UCSD-AML1 (cell line): ENCODE measurements around the gene PLPPR1.

Source experiments
- DNase-seq: peaks from one replicate; lab custom pipeline; 2025; ENCODE audit not compliant: unreplicated experiment; lab: John Stamatoyannopoulos, UW

Gene PLPPR1

DNA sequence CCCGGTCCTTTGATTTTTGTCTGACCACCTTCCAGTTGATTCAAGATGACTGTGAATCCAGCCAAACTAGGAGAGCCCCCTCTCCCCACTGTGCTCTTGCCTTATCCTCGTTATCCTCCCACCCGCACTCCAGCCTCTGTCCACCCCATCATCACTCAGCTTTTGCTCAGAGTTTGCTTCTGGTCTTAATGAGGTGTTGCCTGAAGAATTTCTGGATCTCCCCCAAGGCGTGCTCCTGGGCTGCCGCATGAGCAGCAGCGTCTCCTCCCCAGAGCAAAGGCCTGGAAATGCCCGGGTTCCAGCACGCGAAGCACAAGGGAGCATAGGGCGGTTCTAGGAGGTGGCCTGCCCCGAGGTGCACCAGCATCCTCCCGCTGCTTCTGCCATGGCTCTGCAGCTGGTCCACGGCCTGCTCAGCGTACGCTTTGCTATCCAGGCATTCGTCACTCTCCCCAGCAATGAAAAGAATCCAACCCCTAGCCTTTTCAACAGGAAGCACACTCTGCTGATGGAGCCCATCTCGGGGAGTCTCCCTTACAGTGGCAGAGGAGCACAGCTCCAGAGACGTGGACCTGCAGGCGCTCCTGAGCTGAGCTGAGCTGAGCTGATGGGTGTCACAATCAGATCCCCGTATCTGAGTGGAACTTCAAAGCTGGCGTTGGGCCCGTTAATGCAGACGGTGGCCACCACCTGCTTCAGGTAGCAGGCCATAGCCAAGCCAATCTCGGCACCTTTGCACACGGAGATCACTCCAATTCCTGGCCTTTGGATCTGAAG is 305.6 kb downstream of the PLPPR1 start:
- DNase-seq = no peak

GRCh38 chr9:101336091-101336490 is 307.6 kb downstream of the PLPPR1 start:
- no peak for DNase-seq

DNA sequence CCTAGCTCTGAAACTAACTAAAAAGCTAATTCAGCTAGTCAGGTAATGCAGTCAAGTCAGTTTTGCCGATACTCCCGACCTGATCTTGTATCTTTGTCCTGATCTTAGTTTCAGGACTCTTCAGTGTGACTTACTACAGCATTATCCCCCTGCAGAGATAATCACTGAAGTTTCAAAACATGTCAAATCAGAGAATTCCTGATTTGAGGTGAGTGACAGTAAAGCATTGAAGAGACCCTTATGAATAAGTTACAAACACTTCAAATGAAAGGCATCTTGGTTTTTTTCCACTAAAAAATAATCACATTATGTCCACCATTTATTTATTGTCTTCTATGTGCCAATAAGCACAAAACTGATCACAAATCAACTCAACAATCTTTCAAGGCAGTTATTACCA is 308.7 kb downstream of the PLPPR1 start:
- DNase-seq = no peak

DNA sequence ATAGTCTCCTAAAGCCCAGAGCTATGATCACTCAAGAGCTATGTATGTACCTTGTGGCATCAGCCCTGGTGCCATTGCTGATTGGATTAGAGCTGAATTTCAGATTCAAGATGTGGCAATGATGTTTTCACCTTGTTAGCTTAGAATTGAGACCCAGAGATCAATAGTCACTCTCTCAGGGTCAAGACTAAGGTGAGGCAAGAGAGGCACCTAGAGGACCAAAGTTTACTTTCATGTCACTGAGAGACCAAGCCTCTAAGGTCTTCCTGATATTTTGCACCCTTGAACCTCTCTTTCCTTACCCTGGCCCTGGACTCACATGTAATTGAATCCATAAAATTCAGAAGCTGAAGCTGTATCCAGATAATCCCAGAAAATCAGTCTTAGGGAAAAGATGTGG is 313.4 kb downstream of the PLPPR1 start:
- no peak for DNase-seq

GRCh38 chr9:101342595-101342994 is 314.1 kb downstream of the PLPPR1 start:
- DNase-seq = no peak

- no peak for DNase-seq
Observed at GRCh38 chr9:101350285-101350684, 321.8 kb downstream of the PLPPR1 start.

GRCh38 chr9:101352892-101353463 is 324.5 kb downstream of the PLPPR1 start:
- no peak for DNase-seq

GRCh38 chr9:101353683-101354082 is 325.2 kb downstream of the PLPPR1 start:
- no peak for DNase-seq

DNA sequence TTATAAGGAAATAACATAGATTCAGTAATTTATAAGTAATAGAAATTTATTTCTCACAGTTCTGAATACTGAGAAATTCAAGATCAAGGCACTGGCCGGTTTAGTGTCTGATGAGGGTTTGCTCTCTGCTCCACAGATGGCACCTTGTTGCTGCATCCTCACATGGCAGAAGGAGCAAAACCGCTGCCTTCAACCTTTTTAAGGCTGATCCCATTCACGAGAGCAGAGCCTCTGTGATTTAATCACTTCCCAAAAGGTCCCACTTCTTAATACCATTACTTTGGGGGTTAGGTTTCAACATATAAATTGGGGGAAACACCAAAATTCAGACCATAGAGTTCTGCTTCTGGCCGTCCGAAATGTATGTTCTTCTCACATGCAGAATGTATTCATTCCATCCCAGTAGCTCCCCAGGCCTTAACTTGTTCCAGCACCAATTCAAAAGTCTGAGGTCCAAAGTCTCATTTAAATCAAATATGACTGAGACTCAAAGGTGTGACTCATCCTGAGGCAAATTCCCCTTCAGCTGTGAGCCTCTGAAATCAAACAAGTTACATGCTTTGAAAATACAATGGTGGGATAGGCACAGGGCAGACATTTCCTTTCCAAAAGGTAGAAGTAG is 325.7 kb downstream of the PLPPR1 start:
- no peak for DNase-seq

DNA sequence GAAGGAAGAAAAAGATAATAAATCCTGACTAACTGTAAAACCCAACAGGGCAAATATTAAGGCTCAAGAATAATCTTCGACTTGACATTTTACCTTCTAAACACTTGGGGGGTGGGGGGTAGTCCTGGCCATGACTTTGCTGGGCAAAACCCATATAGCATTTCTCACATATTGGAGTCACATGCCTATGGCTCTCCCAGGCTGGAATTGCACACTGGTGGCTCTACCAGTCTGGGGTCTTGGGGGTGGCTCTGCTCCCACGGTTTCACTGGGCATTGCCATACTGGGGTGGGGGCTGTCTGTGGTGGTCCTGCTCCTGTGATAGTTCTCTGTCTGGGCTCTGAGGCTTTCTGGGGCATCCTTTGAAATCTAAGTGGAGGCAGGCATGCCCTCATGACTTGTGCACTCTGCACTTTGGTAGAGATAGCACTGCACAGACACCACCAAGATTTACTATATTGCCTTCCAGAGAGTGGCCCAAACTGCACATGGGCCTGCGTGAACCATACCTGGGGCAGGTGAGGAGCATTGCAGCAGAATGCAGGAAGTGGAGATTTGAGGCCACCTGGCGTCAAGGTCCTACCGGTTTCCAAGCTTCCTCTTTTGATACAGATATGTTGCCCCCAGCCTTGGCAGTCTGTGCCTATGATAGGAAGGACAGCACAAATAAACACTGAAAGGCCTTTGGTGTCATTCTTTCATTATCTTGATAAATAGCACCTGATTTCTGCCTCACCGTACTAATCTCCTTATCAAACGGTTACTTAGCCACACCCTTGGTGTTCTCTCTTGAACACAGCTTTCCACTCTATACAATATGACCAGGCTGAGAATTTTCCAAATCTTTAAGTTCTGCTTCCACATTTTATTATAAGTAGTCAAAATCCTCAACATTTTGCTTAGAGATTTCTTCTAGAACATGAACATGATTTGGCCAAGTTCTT is 326.5 kb downstream of the PLPPR1 start:
- DNase-seq = no peak

DNA sequence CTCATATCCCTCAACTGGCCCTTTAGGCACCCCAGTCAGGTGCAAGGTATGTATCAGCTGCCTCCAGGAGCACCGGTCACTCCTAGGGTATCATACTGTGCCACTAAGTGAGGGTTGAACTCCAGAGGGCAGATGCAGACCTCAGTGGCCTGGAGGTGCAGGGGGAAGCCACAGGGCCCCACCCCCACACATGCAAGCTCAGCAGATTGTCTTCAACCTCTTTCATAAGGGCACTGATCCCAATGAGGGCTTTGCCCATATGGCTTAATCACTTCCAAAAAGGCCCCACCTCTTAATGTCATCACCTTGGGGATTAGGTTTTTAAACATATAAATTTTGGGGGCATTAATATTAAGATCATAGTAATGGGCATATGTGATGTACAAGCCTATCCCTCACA is 328.1 kb downstream of the PLPPR1 start:
- DNase-seq = no peak

DNA sequence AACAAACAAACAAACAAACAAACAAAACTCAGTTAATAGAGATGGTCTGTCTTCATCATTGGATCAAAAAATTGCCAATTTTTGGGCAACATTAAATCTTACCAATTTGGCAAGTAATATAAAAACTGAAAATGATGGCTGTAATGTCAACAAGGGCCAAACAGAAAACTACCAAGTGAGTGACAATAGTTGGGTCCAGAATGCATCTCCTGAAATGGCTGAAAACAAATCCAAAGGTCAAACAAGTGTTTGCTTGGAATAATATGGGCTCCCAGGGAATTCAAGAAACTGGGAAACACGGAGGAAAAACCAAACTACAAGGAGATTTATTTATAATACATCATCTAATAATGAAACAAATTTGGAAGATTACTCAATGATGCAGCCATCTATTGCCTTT is 331.2 kb downstream of the PLPPR1 start:
- DNase-seq = no peak

DNA sequence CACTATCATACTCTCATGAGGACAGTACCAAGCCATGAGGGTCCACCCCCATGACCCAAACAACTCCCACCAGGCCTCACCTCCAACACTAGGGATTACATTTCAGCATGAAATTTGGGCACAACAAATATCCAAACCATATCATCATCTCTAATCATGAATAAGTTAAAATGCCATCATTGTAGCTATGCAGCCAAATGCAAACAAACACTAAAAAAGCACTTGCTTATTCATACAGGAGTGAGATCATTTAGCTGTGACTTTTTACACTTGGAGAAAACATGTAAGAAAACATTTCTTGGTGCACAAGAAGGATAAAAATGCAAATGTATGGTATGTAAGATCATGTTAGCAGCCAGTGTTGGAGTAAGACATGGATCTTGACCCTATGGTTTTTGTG is 332.1 kb downstream of the PLPPR1 start:
- no peak for DNase-seq

GRCh38 chr9:101362450-101362849 is 333.9 kb downstream of the PLPPR1 start:
- DNase-seq = no peak

GRCh38 chr9:101365181-101365580 is 336.7 kb downstream of the PLPPR1 start:
- no peak for DNase-seq

DNA sequence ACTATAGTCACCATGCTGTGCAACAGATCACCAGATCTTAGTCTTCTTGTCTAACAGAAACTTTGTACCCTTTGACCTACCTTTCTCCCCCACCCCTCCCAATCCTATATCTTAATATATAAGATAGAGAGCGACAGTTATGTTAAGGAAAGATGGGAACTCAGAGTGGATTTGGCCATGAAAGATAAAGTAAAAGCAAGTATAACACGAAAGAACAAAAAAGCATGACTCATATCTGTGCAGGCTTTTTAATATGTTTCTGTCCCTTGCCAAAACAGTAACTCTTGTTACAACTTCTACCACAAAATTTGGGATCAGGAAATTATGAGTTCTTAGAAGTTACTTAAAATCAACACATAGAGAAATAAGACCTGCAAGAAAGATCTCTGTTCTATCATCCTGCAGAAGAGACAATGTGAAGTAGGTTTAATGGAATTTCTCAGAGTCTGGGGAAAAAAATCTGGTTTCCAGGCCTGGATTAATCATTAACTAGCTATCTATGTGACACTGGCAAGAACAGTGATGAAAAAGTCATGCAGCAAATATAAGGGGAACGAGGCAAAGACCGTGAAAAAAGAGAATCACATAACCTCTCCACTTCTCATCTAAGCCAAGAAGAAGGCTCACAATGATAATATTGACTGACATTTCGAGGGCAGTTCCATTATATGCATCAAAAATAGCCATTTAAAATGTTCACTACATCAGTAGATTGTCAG is 337.7 kb downstream of the PLPPR1 start:
- DNase-seq = no peak

- no peak for DNase-seq
Observed at GRCh38 chr9:101367323-101367722, 338.8 kb downstream of the PLPPR1 start.

GRCh38 chr9:101369286-101369685 is 340.8 kb downstream of the PLPPR1 start:
- no peak for DNase-seq

DNA sequence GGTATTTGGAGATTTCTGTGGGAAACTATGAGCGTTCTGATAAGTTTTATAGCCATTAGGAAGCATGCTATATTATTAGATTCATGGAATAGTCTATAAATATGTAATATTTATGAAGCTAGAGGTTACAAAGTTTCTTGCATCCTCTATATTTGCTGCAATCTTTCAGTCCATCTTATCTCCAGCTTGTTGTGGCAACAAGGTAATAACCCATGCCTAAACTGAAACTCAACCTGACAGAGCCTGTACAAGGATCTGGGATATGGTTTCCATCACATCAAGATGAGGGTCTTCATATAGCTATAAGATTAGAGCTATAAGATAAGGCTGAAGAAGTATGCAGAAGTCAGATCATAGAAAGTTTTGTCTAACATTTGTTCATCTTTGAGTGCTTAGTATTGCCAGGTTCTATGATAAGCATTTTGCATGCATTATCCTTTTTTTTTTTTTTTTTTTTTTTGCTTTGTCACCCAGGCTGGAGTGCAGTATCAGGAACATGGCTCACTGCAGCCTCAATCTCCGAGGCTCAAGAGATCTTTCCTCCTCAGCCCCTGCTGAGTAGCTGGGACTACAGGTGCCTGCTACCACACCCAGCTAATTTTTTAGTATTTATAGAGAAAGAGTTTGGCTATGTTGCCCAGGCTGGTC is 341.5 kb downstream of the PLPPR1 start:
- DNase-seq = no peak

- no peak for DNase-seq
Observed at GRCh38 chr9:101371813-101372212, 343.3 kb downstream of the PLPPR1 start.
